ENCODE data around the gene OSBPL2.

The OSBPL2 gene

DNA sequence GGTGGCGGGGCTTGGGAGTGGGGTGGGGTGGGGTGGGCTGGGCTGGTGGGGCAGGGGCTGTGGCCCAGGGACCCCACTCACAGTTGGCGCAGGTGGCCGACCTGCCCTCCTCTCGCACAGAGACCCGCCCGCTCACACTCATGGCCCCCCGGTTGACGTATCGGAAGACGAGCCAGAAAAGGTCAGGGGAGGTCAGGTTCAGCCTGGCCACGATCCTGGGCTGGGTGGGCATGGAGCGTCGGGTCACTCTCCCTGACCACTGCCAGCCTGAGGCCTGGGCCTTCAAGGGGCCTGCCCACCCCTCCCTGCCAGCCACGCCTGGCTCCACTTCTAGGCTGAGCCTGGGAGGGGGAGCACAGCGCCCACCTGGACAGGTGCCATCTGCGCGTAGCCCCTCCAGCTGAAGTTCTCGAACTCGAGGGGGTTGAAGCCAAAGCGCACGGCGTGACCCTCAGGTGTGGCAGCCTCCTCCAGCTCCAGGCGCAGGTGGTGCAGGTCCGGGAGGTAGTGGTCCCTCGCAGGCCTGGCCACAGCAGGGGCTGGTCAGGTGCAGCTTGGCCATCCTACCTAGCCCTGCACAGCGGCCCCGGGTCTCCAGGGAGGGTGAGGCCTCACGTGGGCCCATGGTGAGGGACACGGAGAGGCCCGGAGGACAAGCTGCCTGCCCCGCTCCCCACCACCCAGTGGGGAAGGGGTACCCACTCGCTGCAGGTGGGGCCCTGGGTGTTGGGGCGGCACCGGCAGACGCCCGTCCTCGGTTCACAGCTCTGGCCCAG, 95.7 kb downstream of the OSBPL2 start:
- no peak for ATAC-seq
- peaks cover 7% of the 10 kb centered on the region for H3K36me3 Mint-ChIP-seq
- H3K4me1 Mint-ChIP-seq, result peaks cover 39% of the 10 kb centered on the region

DNA sequence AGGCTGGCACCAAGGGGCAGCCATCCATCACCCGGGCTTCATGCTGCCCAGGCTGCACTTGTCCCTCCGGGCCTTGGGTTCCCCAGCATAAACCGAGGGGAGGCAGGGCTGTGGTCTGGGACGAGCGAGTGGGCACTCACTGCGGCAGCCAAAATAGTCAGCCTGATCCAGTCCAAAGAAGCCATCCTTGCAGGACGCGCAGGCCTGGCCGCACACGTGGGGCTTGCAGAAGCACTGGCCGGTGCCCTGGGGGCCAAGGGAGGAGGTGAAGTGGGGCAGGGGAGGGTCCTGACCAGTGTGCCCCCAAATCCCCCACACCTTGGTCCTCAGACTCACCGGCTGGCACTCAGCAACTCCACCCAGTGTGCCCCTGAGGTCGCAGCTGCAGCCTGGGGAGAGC, 96.6 kb downstream of the OSBPL2 start:
- Mint-ChIP-seq H3K4me1 (peaks cover 47% of the 10 kb centered on the region), H3K36me3 (peaks cover 9% of the 10 kb centered on the region), H3K27ac (peak overlapping the region; percentile 83), H3K27me3 (no peaks in the 10 kb centered on the region), H3K9me3 (peaks cover 3% of the 10 kb centered on the region), H3K4me3 (no peak overlapping the region)
- no peak for ATAC-seq

More for the DNA sequence above, 95.7 kb downstream of the OSBPL2 start:
- H3K4me3 Mint-ChIP-seq, result no peak overlapping the region
- peaks cover 3% of the 10 kb centered on the region for H3K9me3 Mint-ChIP-seq
- no peaks in the 10 kb centered on the region for H3K27me3 Mint-ChIP-seq
- H3K27ac Mint-ChIP-seq, result no peak overlapping the region

DNA sequence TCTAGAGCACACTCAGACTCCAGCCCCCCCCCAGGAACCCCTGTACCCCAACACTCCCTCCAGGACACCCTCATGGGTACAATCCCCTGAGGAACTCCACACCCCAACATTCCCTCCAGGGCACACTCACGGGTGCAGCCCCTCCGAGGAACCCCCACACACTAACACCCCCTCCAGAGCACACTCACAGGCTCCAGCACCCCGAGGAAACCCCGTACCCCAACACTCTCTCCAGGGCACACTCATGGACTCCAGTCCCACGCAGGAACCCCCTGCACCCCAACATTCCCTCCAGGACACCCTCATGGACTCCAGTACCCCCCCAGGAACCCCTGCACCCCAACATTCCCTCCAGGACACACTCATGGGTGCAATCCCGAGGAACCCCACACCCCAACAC, 97.2 kb downstream of the OSBPL2 start:
- Mint-ChIP-seq H3K4me3 (no peak overlapping the region), H3K27ac (peak overlapping the region; percentile 83), H3K4me1 (peaks cover 51% of the 10 kb centered on the region), H3K36me3 (peaks cover 11% of the 10 kb centered on the region), H3K9me3 (peaks cover 3% of the 10 kb centered on the region), H3K27me3 (no peaks in the 10 kb centered on the region)
- no peak for ATAC-seq

DNA sequence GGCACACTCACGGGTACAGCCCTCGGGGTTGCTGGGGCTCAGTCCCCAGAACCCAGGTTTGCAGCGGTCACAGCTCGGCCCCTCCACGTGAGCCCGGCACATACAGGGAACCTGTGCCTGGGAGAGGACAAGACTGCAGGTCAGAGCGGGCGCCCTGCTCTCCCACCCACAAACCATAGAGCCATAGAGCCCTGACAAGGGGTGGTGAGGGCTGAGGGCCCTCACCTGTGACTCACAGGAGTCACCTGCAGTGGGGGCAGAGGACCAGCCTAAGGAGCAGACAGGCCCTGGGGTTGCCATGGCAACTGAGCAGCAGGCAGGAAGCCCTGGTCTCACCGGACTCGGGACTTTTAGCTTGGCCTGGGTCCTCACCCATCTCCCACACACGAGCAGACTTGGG, 98.0 kb downstream of the OSBPL2 start:
- H3K4me1 Mint-ChIP-seq, result peaks cover 52% of the 10 kb centered on the region
- ATAC-seq, result no peak
- peaks cover 11% of the 10 kb centered on the region for H3K36me3 Mint-ChIP-seq
- peak overlapping the region; percentile 83 for H3K27ac Mint-ChIP-seq
- peak overlapping the region; percentile 58 for H3K4me3 Mint-ChIP-seq
- H3K27me3 Mint-ChIP-seq, result no peaks in the 10 kb centered on the region
- peaks cover 3% of the 10 kb centered on the region for H3K9me3 Mint-ChIP-seq

DNA sequence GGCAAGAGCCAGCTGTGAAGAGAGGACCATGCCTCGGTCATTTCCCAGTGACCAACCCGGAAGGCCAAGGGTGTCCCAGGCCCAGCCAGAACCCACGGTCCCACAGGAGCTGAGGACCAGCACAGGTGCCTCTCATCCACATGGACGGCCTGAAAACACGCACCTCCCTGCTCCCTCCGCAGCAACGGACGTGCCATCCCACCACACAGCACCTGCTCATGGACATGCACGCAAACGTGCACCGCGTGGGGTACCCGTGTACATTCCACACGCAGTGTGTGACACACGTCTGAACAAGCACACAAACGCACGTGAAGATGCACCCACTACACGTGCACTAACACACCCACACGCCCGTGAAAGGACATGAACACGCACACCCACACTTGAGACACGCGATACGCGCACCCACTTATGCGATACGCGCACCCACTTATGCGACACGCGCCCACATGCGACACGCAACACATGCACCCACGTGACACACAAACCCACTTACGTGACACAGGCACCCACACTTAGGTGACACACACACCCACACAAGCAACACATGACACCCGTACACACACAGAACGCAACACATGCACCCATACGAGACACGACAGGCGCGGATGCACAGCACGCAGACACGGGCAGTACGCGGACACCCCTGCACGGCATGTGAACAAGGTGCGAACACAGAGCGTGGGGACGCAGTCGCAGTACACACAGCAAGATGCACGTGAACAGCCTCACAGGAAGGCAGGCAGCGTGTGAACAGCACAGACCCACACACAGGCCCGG, 98.6 kb downstream of the OSBPL2 start:
- H3K4me1 Mint-ChIP-seq, result peaks cover 56% of the 10 kb centered on the region
- H3K36me3 Mint-ChIP-seq, result peaks cover 16% of the 10 kb centered on the region
- peaks cover 5% of the 10 kb centered on the region for H3K9me3 Mint-ChIP-seq
- no peaks in the 10 kb centered on the region for H3K27me3 Mint-ChIP-seq
- H3K4me3 Mint-ChIP-seq, result peak overlapping the region; percentile 58
- ATAC-seq, result no peak
- peak overlapping the region; percentile 83 for H3K27ac Mint-ChIP-seq

DNA sequence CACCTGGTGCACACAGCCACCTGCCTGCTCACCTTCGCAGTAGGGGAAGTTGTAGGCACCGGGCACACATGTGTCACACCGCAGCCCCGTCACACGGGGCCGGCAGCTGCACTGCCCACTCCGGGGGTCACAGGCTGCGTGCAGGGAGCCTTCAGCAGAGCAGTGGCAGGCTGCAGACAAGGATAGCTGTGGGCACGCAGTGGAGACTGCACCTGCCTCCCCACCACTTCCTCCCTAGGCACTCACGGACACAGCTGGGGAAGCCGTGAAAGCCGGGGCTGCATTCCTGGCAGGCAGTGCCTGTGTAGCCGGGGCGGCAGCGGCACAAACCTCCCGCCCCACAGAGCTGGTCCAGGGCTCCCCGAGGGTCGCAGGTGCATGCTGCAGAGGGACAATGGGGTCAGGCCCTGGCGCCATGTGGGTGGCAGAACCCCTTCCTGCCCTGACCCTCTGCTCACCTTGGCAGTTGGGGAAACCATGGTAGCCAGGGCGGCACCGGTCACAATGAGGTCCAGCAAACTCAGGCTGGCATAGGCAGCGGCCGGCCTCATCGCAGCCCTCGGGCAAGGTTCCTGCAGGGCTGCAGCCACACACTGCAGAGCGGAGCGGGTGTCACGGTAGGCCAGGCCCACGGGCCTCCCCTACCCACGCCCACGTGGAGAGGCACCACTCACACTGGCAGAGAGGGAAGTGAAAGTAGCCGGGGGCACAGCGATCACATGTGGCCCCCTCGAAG, 99.4 kb downstream of the OSBPL2 start:
- peaks cover 5% of the 10 kb centered on the region for H3K9me3 Mint-ChIP-seq
- peaks cover 56% of the 10 kb centered on the region for H3K4me1 Mint-ChIP-seq
- H3K4me3 Mint-ChIP-seq, result peak overlapping the region; percentile 15
- H3K27ac Mint-ChIP-seq, result peak overlapping the region; percentile 83
- peaks cover 16% of the 10 kb centered on the region for H3K36me3 Mint-ChIP-seq
- H3K27me3 Mint-ChIP-seq, result no peaks in the 10 kb centered on the region
- ATAC-seq, result peak; percentile 86

DNA sequence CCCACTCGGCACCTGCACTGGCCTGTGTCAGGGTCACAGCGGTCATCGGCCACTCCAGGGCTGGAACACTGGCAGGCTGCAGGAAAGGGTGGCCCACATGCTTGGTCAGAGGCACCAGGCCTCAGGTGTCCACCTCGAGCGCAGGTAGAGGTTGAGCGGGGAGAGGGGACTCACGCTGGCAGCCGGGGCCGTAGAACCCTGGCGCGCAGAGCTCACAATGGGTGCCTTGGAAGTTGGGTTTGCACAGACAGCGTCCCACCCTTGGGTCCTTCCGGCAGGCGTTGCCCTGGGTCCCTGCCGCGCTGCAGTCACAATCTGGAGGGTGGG, 99.9 kb downstream of the OSBPL2 start:
- Mint-ChIP-seq H3K36me3 (peaks cover 21% of the 10 kb centered on the region), H3K27ac (peak overlapping the region; percentile 83), H3K4me3 (peak overlapping the region; percentile 15), H3K27me3 (no peaks in the 10 kb centered on the region), H3K9me3 (peaks cover 5% of the 10 kb centered on the region), H3K4me1 (peaks cover 56% of the 10 kb centered on the region)
- no peak for ATAC-seq

DNA sequence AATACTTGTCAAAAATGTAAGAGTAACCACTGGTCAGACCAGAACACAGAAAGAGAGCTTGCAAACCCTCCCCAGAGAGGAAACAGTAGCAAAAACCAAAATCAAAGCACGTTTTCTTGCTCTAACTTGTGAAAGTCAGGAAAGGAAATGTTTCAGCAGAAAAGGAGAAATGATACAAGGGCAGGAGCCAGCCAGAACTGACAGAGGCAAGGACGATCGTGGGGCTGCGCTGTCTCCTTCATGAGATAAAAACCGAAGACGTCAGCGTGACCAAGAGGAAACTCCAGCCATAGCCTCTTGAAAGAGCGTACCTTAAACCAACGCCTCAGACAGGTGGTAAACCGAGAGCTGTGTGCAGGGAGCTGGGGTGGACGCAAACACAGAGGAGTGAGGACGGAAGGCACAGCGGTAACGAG, 101.3 kb downstream of the OSBPL2 start:
- H3K4me1 Mint-ChIP-seq, result peaks cover 56% of the 10 kb centered on the region
- peaks cover 5% of the 10 kb centered on the region for H3K9me3 Mint-ChIP-seq
- ATAC-seq, result peak; percentile 81
- H3K27ac Mint-ChIP-seq, result peak overlapping the region; percentile 83
- H3K4me3 Mint-ChIP-seq, result peak overlapping the region; percentile 82
- peaks cover 22% of the 10 kb centered on the region for H3K36me3 Mint-ChIP-seq
- H3K27me3 Mint-ChIP-seq, result no peaks in the 10 kb centered on the region

DNA sequence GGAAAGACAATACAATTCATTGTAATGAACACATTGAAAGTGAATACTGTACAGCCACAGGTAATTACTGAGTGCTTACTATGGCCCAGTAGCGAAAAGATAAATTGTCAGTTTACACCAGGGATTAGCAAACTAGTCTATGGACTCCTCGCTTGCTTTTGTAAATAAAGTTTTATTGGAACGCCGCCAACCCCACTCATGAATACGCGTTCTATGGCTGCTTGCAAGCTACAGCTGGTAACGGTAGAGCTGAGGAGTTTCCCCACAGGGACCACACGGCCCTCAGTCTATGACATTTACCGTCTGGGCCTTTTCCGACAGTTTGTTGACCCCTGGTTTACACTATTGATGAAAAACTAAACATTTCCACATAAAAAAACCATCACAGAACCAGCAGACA, 104.6 kb downstream of the OSBPL2 start:
- H3K27ac Mint-ChIP-seq, result no peak overlapping the region
- peaks cover 15% of the 10 kb centered on the region for H3K36me3 Mint-ChIP-seq
- H3K4me1 Mint-ChIP-seq, result peaks cover 29% of the 10 kb centered on the region
- H3K9me3 Mint-ChIP-seq, result peaks cover 3% of the 10 kb centered on the region
- H3K4me3 Mint-ChIP-seq, result no peak overlapping the region
- H3K27me3 Mint-ChIP-seq, result no peaks in the 10 kb centered on the region
- no peak for ATAC-seq

DNA sequence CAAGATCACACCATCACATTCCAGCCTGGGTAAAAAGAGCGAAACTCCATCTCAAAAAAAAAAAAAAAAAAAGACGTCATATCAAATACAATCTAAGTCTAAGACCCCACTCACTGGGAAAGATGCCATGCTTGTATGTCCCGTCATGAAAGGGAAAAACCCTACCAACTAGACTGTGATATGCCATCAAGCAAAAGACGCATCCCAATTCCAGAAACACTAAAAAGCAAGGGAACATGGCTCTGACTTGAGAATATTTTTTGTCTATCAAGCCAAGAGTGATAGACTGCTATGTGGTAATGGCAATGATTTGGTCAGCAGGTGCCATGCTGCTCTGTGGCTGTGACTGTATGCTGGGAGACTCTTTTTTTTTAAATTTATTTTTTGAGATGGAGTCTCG, 105.8 kb downstream of the OSBPL2 start:
- Mint-ChIP-seq H3K4me3 (no peak overlapping the region), H3K27ac (no peak overlapping the region), H3K36me3 (peaks cover 24% of the 10 kb centered on the region), H3K27me3 (no peaks in the 10 kb centered on the region), H3K9me3 (peaks cover 7% of the 10 kb centered on the region), H3K4me1 (peaks cover 17% of the 10 kb centered on the region)
- ATAC-seq, result no peak

DNA sequence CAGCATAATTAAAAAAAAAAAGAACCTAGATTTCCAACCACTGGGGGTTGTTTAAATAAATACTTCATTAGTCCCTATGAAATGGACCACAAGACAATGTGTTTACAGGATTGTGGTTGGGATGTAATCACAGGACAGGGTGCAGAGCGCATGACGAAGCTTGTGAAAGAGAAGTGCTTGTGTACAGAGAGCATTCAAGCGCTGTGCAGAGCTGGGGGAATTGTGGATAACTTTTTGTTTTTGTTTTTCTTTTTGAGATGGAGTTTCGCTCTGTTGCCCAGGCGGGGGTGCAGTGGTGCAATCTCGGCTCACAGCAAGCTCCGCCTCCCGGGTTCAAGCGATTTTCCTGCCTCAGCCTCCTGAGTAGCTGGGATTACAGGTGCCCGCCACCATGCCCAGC, 106.5 kb downstream of the OSBPL2 start:
- no peak for ATAC-seq
- Mint-ChIP-seq H3K9me3 (peaks cover 7% of the 10 kb centered on the region), H3K27me3 (no peaks in the 10 kb centered on the region), H3K36me3 (peaks cover 27% of the 10 kb centered on the region), H3K4me3 (no peak overlapping the region), H3K4me1 (peaks cover 10% of the 10 kb centered on the region), H3K27ac (no peak overlapping the region)
